D341Med (cell line): Measurements from ENCODE around the gene CAMKMT.

ENCODE experiments used
- DNase-seq: peaks from one replicate; pipeline ENCODE4 v3.0.0; 2012; ENCODE audit warnings: low spot score

Gene CAMKMT

GRCh38 chr2:44801841-44802776 is 440.4 kb downstream of the CAMKMT start:
- no peak for DNase-seq

GRCh38 chr2:44802777-44803424 is 441.2 kb downstream of the CAMKMT start:
- DNase-seq: no peak

GRCh38 chr2:44804406-44805265 is 442.9 kb downstream of the CAMKMT start:
- DNase-seq: no peak

- DNase-seq: no peak
Observed at GRCh38 chr2:44805401-44806235, 443.9 kb downstream of the CAMKMT start.

- no peak for DNase-seq
Observed at GRCh38 chr2:44807201-44808025, 445.7 kb downstream of the CAMKMT start.

- DNase-seq: no peak
Observed at GRCh38 chr2:44810892-44811530, 449.3 kb downstream of the CAMKMT start.

GRCh38 chr2:44813165-44813564 is 451.4 kb downstream of the CAMKMT start:
- DNase-seq: no peak

- no peak for DNase-seq
Observed at GRCh38 chr2:44813658-44814057, 451.9 kb downstream of the CAMKMT start.

- no peak for DNase-seq
Observed at GRCh38 chr2:44817256-44817655, 455.5 kb downstream of the CAMKMT start.

- no peak for DNase-seq
Observed at GRCh38 chr2:44817673-44818335, 456.1 kb downstream of the CAMKMT start.

GRCh38 chr2:44819061-44819460 is 457.3 kb downstream of the CAMKMT start:
- no peak for DNase-seq

GRCh38 chr2:44821500-44821899 is 459.8 kb downstream of the CAMKMT start:
- peak; percentile 48 for DNase-seq

- DNase-seq: no peak
Observed at GRCh38 chr2:44822174-44822573, 460.4 kb downstream of the CAMKMT start.
